Prostate gland (tissue), 2 donors: Measurements from ENCODE around the gene SMIM35. TPM values are rescaled to one million over a fixed set of nuclear protein-coding genes. Genes with fewer than 3 reads are reported as not detected.

ENCODE experiments used
- DNase-seq: peaks from one replicate; pipeline ENCODE4 v3.0.0-alpha.2; 2019; ENCODE audit warnings: low spot score
- H3K27ac ChIP-seq, 2 donors: fragments of 200-600 bp; sonication (generic); 2 replicates each; pipeline ENCODE4 v1.5.1; 2017 to 2019
- H3K27me3 ChIP-seq: fragments of 200-600 bp; sonication (generic); replicated peaks from 2 replicates; pipeline ENCODE4 v1.5.1; 2019; ENCODE audit not compliant: insufficient read depth
- H3K36me3 ChIP-seq, 2 donors: fragments of 200-600 bp; sonication (generic); 1 replicate in 1 of 2; 2 replicates in 1 of 2; pipeline versions ENCODE4 v1.5.1 to v1.8.1; 2017 to 2019
- H3K4me1 ChIP-seq: fragments of 200-600 bp; sonication (generic); replicated peaks from 2 replicates; pipeline ENCODE4 v1.5.1; 2019
- H3K4me3 ChIP-seq, 2 donors: fragments of 200-600 bp; sonication (generic); 2 replicates each; pipeline ENCODE4 v1.5.1; 2017 to 2019
- H3K9me3 ChIP-seq: fragments of 200-600 bp; sonication (generic); 2 replicates; pipeline ENCODE4 v1.5.1; 2017
- POLR2A ChIP-seq: fragments of 450-650 bp; IDR thresholded peaks from one replicate; pipeline ENCODE4 v1.6.1; 2016; ENCODE audit warnings: antibody characterized with exemption, mild to moderate bottlenecking
- POLR2AphosphoS5 ChIP-seq: sonication (generic); formaldehyde crosslinking; IDR thresholded peaks from one replicate; pipeline ENCODE4 v1.6.1; 2017; ENCODE audit warnings: antibody characterized with exemption
- WGBS: methylation state at CpG from one replicate; pipeline ENCODE4 v1.1.5; 2018; 5-methylcytosine and 5-hydroxymethylcytosine counted together
- intact Hi-C: fragments of 100-400 bp; cut with DNase I; formaldehyde crosslinking; loops from one replicate; pipeline ENCODE4 v1.14.2; 2022
- total RNA-seq, 2 donors: library from RNA; depleted of rRNA; stranded (reverse); fragments of >200 nt; gene quantifications; one replicate each; pipeline ENCODE4 v1.1.0, GENCODE V29; 2016
- TF ChIP-seq, protein P1 (sequence below), 4 experiments: fragments of 200-600 bp in 2 of 4; fragments of 450-650 bp in 2 of 4; sonication (generic) in 2 of 4; IDR thresholded peaks; 1 replicate in 3 of 4; 2 replicates in 1 of 4; pipeline ENCODE4 v1.5.1; 2016 to 2019; ENCODE audit warnings: antibody characterized with exemption in 4 of 4, mild to moderate bottlenecking in 2 of 4, moderate library complexity in 2 of 4

The SMIM35 gene
- total RNA-seq, 2 donors from 2014 or later: 0.09 TPM; not detected in 1

DNA sequence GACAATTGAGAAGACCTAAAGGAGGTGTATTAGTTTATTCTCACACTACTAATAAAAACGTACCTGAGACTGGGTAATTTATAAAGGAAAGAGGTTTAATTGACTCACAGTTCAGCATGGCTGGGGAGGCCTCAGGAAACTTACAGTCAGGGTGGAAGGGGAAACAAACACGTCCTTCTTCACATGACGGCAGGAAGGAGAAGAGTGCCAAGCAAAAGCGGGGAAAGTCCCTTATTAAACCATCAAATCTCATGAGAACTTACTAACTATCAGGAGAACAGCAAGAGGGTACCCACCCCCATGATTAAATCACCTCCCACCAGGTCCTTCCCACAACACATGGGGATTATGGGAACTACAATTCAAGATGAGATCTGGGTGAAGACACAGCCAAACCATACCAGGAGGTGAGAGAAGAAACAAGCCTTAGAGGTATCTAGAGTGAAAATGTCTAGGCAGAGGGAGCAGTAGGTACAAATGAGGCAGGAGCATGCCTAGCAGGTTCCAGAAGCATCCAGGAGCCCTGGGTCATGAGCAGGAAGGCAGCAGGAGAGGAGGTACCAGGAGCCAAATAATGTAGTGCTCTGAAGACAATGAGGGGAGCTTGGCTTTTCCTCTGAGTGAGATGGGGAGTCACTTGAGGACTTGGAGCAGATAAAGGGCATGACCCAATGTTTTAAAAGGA is 69.0 kb downstream of the SMIM35 start:
- Histone ChIP-seq H3K27ac (no peak overlapping the region), H3K4me1 (no peaks in the 10 kb centered on the region), H3K36me3 (no peaks in the 10 kb centered on the region), H3K4me3 (no peak overlapping the region), H3K9me3 (no peaks in the 10 kb centered on the region), H3K27me3 (no peaks in the 10 kb centered on the region)
- 68% methylated on average over 4 of the region's 4 CpGs for WGBS
- TF ChIP-seq, protein P1, sequence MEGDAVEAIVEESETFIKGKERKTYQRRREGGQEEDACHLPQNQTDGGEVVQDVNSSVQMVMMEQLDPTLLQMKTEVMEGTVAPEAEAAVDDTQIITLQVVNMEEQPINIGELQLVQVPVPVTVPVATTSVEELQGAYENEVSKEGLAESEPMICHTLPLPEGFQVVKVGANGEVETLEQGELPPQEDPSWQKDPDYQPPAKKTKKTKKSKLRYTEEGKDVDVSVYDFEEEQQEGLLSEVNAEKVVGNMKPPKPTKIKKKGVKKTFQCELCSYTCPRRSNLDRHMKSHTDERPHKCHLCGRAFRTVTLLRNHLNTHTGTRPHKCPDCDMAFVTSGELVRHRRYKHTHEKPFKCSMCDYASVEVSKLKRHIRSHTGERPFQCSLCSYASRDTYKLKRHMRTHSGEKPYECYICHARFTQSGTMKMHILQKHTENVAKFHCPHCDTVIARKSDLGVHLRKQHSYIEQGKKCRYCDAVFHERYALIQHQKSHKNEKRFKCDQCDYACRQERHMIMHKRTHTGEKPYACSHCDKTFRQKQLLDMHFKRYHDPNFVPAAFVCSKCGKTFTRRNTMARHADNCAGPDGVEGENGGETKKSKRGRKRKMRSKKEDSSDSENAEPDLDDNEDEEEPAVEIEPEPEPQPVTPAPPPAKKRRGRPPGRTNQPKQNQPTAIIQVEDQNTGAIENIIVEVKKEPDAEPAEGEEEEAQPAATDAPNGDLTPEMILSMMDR (IDR thresholded peaks at IDR 0.05): no peak
- TF ChIP-seq POLR2AphosphoS5: no peak
- TF ChIP-seq POLR2A: no peak
- DNase-seq: no peak
- intact Hi-C loops: no loop called here

DNA sequence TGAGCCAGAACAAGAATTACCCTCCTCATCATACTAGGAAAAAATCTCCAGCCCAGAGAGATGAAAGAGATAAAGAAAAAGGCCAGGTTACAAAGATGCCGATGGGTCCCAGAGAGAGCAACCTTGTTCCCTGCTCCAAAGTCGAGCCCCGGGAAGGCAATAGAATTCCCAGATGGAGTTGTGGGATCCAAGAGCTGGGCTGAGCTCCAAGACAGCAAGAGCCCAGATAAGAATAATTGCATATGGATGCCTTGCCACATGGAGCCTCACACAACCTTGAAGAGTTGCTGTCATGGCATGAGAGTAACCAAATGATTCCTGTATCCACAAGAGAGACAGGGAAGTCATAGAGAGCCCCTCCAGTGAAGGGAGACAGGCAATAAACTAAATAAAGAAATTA is 69.7 kb downstream of the SMIM35 start:
- no peaks in the 10 kb centered on the region for H3K36me3 ChIP-seq
- intact Hi-C loops: no loop called here
- no peaks in the 10 kb centered on the region for H3K9me3 ChIP-seq
- no peak overlapping the region for H3K4me3 ChIP-seq
- no peak for DNase-seq
- no peaks in the 10 kb centered on the region for H3K4me1 ChIP-seq
- H3K27me3 ChIP-seq: no peaks in the 10 kb centered on the region
- no peak for TF ChIP-seq POLR2A
- 65% methylated on average over 3 of the region's 3 CpGs for WGBS
- H3K27ac ChIP-seq: no peak overlapping the region

DNA sequence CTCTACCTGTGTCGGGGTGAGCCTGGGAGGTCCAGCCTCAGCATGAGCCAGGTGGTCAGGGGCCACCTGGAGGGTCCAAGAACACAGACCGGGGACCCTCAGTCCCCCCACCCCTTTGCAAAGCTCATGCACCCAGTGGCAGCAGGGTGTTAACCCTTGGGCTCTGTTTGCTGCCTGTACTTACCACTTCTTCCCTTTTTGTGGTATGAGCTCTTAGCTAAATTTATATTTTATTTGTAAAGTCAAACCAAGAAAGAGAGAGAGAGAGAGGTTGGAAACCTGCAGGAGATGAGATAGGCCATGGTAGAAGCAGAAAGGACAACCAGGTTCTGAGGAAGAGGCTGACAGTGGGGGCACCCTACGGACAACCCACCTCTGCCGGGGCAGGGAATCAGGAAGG is 70.7 kb downstream of the SMIM35 start:
- DNase-seq: no peak
- Histone ChIP-seq H3K27me3 (no peaks in the 10 kb centered on the region), H3K36me3 (no peaks in the 10 kb centered on the region), H3K4me3 (no peak overlapping the region), H3K9me3 (no peaks in the 10 kb centered on the region), H3K4me1 (no peaks in the 10 kb centered on the region), H3K27ac (no peak overlapping the region)
- 78% methylated on average over 4 of the region's 4 CpGs for WGBS
- no peak for TF ChIP-seq POLR2AphosphoS5
- TF ChIP-seq POLR2A: no peak
- TF ChIP-seq, protein P1 (IDR thresholded peaks at IDR 0.05): no peak
- intact Hi-C loops: no loop called here

DNA sequence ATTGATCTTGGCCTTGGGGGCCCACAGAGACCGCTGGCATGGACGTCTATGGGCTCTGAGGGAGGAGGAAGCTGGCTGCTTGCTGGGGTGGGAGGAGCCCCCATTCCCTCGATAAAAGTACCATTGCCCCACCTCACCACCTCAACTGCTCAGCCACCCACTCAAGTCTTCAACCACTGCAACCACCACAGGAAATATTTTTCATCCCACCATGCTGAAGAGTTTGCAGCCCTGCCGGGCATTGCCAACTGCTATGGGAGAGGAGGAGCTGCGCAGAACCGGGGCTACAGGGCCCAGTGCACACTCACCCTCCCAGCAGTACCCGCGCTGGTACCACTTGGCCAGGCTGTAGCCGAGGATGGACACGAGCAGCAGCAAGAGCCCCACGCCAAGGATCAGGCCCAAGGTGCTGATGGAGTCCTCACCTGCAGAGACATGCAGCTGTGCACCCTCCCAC is 71.3 kb downstream of the SMIM35 start:
- Histone ChIP-seq H3K9me3 (no peaks in the 10 kb centered on the region), H3K27me3 (no peaks in the 10 kb centered on the region), H3K4me1 (no peaks in the 10 kb centered on the region), H3K4me3 (no peak overlapping the region), H3K36me3 (no peaks in the 10 kb centered on the region), H3K27ac (no peak overlapping the region)
- 80% methylated on average over 11 of the region's 11 CpGs for WGBS
- DNase-seq: no peak
- no peak for TF ChIP-seq POLR2AphosphoS5
- TF ChIP-seq, protein P1 (IDR thresholded peaks at IDR 0.05): no peak
- TF ChIP-seq POLR2A: no peak
- intact Hi-C loops: no loop called here

DNA sequence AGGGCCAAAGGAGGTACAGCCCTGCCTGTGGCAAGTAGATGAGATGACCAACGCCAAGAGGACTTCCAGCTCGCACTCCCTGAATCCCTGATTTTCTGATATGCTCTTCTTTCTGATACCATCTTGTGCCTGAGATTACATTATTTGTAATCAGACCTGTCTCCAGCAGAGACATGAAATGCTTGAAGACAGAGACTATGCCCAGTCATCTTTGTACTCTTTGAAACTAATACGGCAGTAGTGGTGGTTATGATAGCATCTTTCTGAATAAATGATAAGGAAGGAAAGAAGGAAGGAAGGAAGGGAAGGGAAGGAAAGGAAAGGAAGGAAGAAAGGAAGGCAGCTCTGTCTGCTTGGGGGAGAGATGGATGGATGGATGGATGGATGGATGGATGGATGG is 72.7 kb downstream of the SMIM35 start:
- no peaks in the 10 kb centered on the region for H3K36me3 ChIP-seq
- no peaks in the 10 kb centered on the region for H3K9me3 ChIP-seq
- no peak for DNase-seq
- no peak overlapping the region for H3K27ac ChIP-seq
- 99% methylated on average over 3 of the region's 3 CpGs for WGBS
- TF ChIP-seq POLR2A: no peak
- no peak for TF ChIP-seq POLR2AphosphoS5
- TF ChIP-seq, protein P1 (IDR thresholded peaks at IDR 0.05): no peak
- no peaks in the 10 kb centered on the region for H3K4me1 ChIP-seq
- H3K4me3 ChIP-seq: no peak overlapping the region
- intact Hi-C loops: no loop called here
- H3K27me3 ChIP-seq: no peaks in the 10 kb centered on the region
